Measurements from ENCODE around the gene PANK4.

The PANK4 gene

GRCh38 chr1:2466958-2467554 is 59.3 kb downstream of the PANK4 start:
- TF ChIP-seq CTCF (IDR thresholded peaks at IDR 0.05; ENCODE audit: low read depth, low read length, poor library complexity, severe bottlenecking): no peak
- TF ChIP-seq EZH2phosphoT487 (IDR thresholded peaks at IDR 0.05; ENCODE audit: borderline replicate concordance, low read length): no peak
- H3K79me2 ChIP-seq (ENCODE audit: control insufficient read depth, low read length): no peaks in the 10 kb centered on the region
- H4K20me1 ChIP-seq (ENCODE audit: control insufficient read depth, insufficient read depth, low read depth, low read length): no peaks in the 10 kb centered on the region
- no peaks in the 10 kb centered on the region for H3K36me3 ChIP-seq (ENCODE audit: control insufficient read depth, low read length)
- H3K9me3 ChIP-seq (ENCODE audit: control insufficient read depth, insufficient read depth, low read length): no peaks in the 10 kb centered on the region
- no peaks in the 10 kb centered on the region for H3K27me3 ChIP-seq (ENCODE audit: control insufficient read depth, low read length)
- no peak overlapping the region for H3K4me3 ChIP-seq (ENCODE audit: low read length)
- no peaks in the 10 kb centered on the region for H3K9me2 ChIP-seq (replicated peaks; ENCODE audit: control insufficient read depth, low read length)
- no peak overlapping the region for H3K27ac ChIP-seq (ENCODE audit: low read depth, low read length)
- H3K4me1 ChIP-seq (ENCODE audit: control insufficient read depth, low read length): peaks cover 9% of the 10 kb centered on the region
- H3K4me2 ChIP-seq (ENCODE audit: low read length): no peak overlapping the region
- H3F3A ChIP-seq (ENCODE audit: control insufficient read depth, insufficient read depth): no peaks in the 10 kb centered on the region

DNA sequence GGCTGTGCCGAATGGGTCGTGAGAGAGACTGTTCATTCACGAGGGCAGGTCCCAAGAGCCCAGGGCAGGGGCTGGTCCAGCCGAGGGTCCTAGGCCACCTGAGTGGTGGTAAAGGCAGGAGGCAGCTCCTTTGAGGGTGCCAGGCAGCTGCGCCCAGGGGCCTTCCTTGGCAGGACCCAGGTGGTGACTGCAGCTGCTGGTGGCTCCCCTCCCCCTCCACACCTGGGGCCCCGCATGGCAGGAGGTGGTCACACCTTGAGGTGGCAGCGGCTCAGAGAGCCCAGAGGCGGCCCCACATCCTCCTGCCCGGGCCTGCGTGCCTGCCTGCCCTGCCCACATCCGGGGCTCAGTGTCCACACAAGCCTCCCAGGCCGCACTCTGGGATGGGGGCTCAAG is 60.1 kb downstream of the PANK4 start:
- Histone ChIP-seq H3K36me3 (ENCODE audit: control insufficient read depth, low read length) (no peaks in the 10 kb centered on the region), H3K9me3 (ENCODE audit: control insufficient read depth, insufficient read depth, low read length) (no peaks in the 10 kb centered on the region), H3K79me2 (ENCODE audit: control insufficient read depth, low read length) (no peaks in the 10 kb centered on the region), H3K27ac (ENCODE audit: low read depth, low read length) (no peak overlapping the region), H3K9me2 (replicated peaks; ENCODE audit: control insufficient read depth, low read length) (no peaks in the 10 kb centered on the region), H4K20me1 (ENCODE audit: control insufficient read depth, insufficient read depth, low read depth, low read length) (no peaks in the 10 kb centered on the region), H3F3A (ENCODE audit: control insufficient read depth, insufficient read depth) (no peaks in the 10 kb centered on the region), H3K27me3 (ENCODE audit: control insufficient read depth, low read length) (no peaks in the 10 kb centered on the region), H3K4me3 (ENCODE audit: low read length) (no peak overlapping the region), H3K4me1 (ENCODE audit: control insufficient read depth, low read length) (peaks cover 8% of the 10 kb centered on the region), H3K4me2 (ENCODE audit: low read length) (no peak overlapping the region)
- TF ChIP-seq CTCF (IDR thresholded peaks at IDR 0.05; ENCODE audit: low read depth, low read length, poor library complexity, severe bottlenecking): no peak
- TF ChIP-seq EZH2phosphoT487 (IDR thresholded peaks at IDR 0.05; ENCODE audit: borderline replicate concordance, low read length): no peak

DNA sequence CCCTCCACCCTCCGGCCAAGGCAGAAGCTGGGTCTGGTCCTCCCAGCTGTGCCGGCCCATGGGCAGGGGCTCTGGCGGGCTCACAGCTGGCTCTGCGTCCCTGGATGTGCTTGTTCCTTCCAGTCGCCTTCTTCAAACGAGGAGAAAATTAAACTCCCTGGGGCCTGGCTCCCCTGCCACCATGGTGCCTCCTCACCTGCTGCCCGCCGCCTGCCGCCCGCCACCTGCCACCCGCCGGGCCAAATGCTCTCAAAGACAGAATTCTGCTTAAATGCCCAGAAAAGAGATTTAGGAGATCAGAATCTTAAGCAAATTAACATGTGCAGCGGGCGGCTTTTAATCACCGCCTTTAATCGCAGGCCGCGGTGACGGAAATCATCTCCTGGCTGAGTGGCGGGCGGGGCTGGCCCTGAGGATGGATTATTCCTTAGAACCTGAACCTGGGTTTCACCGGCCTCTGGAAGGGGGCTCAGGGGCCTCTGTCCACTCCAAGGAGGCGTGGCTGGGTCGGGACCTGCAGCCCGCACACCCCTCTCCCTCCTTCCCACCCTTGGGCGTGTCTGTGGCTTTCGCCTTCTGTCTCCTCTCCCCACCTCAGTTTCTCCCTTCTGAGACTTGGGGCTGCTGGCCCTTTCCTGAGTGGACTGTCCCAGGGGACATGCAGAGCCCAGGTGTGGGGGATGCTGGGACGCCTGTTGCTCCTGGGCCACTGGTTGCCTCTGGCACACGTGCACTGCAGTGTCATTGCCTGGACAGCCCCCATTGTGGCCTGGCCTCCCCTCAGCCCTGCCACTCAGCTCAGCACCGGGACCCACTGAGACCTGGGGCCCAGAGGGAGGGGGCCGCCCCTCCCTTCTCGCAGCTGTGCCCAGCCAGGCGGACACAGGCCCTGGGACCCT is 60.8 kb downstream of the PANK4 start:
- Histone ChIP-seq H3K27ac (ENCODE audit: low read depth, low read length) (no peak overlapping the region), H3K27me3 (ENCODE audit: control insufficient read depth, low read length) (no peaks in the 10 kb centered on the region), H3K4me3 (ENCODE audit: low read length) (no peak overlapping the region), H3K36me3 (ENCODE audit: control insufficient read depth, low read length) (no peaks in the 10 kb centered on the region), H3K9me2 (replicated peaks; ENCODE audit: control insufficient read depth, low read length) (no peaks in the 10 kb centered on the region), H3F3A (ENCODE audit: control insufficient read depth, insufficient read depth) (no peaks in the 10 kb centered on the region), H3K4me1 (ENCODE audit: control insufficient read depth, low read length) (peaks cover 2% of the 10 kb centered on the region; the same call in 1 of the 2 replicates), H3K4me2 (ENCODE audit: low read length) (no peak overlapping the region), H3K79me2 (ENCODE audit: control insufficient read depth, low read length) (no peaks in the 10 kb centered on the region), H4K20me1 (ENCODE audit: control insufficient read depth, insufficient read depth, low read depth, low read length) (no peaks in the 10 kb centered on the region), H3K9me3 (ENCODE audit: control insufficient read depth, insufficient read depth, low read length) (no peaks in the 10 kb centered on the region)
- TF ChIP-seq CTCF (IDR thresholded peaks at IDR 0.05; ENCODE audit: low read depth, low read length, poor library complexity, severe bottlenecking) (no peak), EZH2phosphoT487 (IDR thresholded peaks at IDR 0.05; ENCODE audit: borderline replicate concordance, low read length) (no peak)

All from DOHH2 (cell line).